SK-N-SH (cell line): ENCODE data around the gene GLIPR1L1. TPM values are rescaled to one million over a fixed set of nuclear protein-coding genes. Genes with fewer than 3 reads are reported as not detected.

ENCODE experiments used
- CTCF ChIA-PET: fragments of 300-600, 350-600 bp; formaldehyde crosslinking; extraction: SDS; loops from one replicate; lab custom pipeline; 2021; lab: Yijun Ruan, JAX
- POLR2A ChIA-PET: fragments of 350-600 bp; sonication (Branson Sonifier 250); formaldehyde crosslinking; extraction: SDS; loops from one replicate; lab custom pipeline; 2020; ENCODE audit warnings: antibody characterized with exemption, inconsistent platforms; lab: Yijun Ruan, JAX
- DNase-seq: peaks from one replicate; pipeline ENCODE4 v3.0.0; 2012
- H2AFZ ChIP-seq: fragments of 200-600 bp; sonication (generic); 2 replicates; pipeline ENCODE4 v1.8.1; 2016; ENCODE audit warnings: antibody characterized with exemption, mild to moderate bottlenecking, low read depth
- H3F3A ChIP-seq: fragments of 200-600 bp; sonication (generic); replicated peaks from 2 replicates; pipeline ENCODE3; 2016; ENCODE audit warnings: antibody characterized with exemption, mild to moderate bottlenecking; ENCODE audit not compliant: insufficient read depth
- H3K27ac ChIP-seq, 2 experiments: fragments of 200-500 bp in 1 of 2; fragments of 200-600 bp in 1 of 2; sonication (Bioruptor generic) in 1 of 2; sonication (generic), shearing (Covaris generic) in 1 of 2; 2 replicates each; pipeline versions ENCODE4 v1.5.1 to v1.6.1; 2014 to 2016; ENCODE audit warnings: low read depth in 2 of 2, inconsistent platforms in 1 of 2, low read length in 1 of 2, mild to moderate bottlenecking in 1 of 2, mixed read lengths in 1 of 2
- H3K27me3 ChIP-seq: fragments of 200-600 bp; sonication (generic), shearing (Covaris generic); 2 replicates; pipeline ENCODE4 v1.6.1; 2016; ENCODE audit warnings: mixed run types; ENCODE audit not compliant: insufficient read depth
- H3K36me3 ChIP-seq, 2 experiments: fragments of 200-500 bp in 1 of 2; fragments of 200-600 bp in 1 of 2; sonication (Bioruptor generic) in 1 of 2; sonication (generic) in 1 of 2; replicated peaks in 1 of 2; 2 replicates each; pipeline versions ENCODE3 to v1.5.1; 2014 to 2016; ENCODE audit warnings: low read length in 1 of 2, mild to moderate bottlenecking in 1 of 2; ENCODE audit not compliant: insufficient read depth in 2 of 2, control insufficient read depth in 1 of 2
- H3K4me1 ChIP-seq, 2 experiments: fragments of 200-500 bp in 1 of 2; fragments of 200-600 bp in 1 of 2; sonication (Bioruptor generic) in 1 of 2; sonication (generic), shearing (Covaris generic) in 1 of 2; 2 replicates each; pipeline versions ENCODE4 v1.5.1 to v1.6.1; 2014 to 2016; ENCODE audit warnings: low read depth in 1 of 2, low read length in 1 of 2, mixed run types in 1 of 2; ENCODE audit not compliant: insufficient read depth in 2 of 2, control insufficient read depth in 1 of 2
- H3K4me2 ChIP-seq: fragments of 200-600 bp; sonication (generic), shearing (Covaris generic); 2 replicates; pipeline ENCODE4 v1.6.1; 2017; ENCODE audit warnings: mixed run types
- H3K4me3 ChIP-seq, 2 experiments: fragments of 200-500 bp in 1 of 2; fragments of 200-600 bp in 1 of 2; sonication (Bioruptor generic) in 1 of 2; sonication (generic), shearing (Covaris generic) in 1 of 2; 2 replicates each; pipeline versions ENCODE4 v1.5.1 to v1.8.1; 2014 to 2016; ENCODE audit warnings: low read depth in 2 of 2, inconsistent platforms in 1 of 2, low read length in 1 of 2, mild to moderate bottlenecking in 1 of 2, mixed read lengths in 1 of 2, moderate library complexity in 1 of 2
- H3K79me2 ChIP-seq: fragments of 200-600 bp; sonication (generic); 2 replicates; pipeline ENCODE4 v1.8.1; 2017; ENCODE audit warnings: mild to moderate bottlenecking; ENCODE audit not compliant: insufficient read depth
- H3K9ac ChIP-seq: fragments of 200-600 bp; sonication (generic); 2 replicates; pipeline ENCODE4 v1.6.1; 2017; ENCODE audit warnings: mixed run types
- H3K9me2 ChIP-seq: fragments of 200-600 bp; sonication (generic); 2 replicates; pipeline ENCODE4 v1.6.1; 2017; ENCODE audit warnings: mixed run types
- H3K9me3 ChIP-seq: fragments of 200-600 bp; sonication (generic); 2 replicates; pipeline ENCODE4 v1.6.1; 2017; ENCODE audit warnings: mixed run types, mild to moderate bottlenecking, moderate library complexity
- H4K20me1 ChIP-seq: fragments of 200-600 bp; sonication (generic); 2 replicates; pipeline ENCODE4 v1.6.1; 2017; ENCODE audit warnings: mild to moderate bottlenecking, mixed run types; ENCODE audit not compliant: insufficient read depth
- CTCF ChIP-seq: fragments of 200-600 bp; sonication (generic); IDR thresholded peaks from 2 replicates; pipeline ENCODE4 v1.6.1; 2017; ENCODE audit warnings: antibody characterized with exemption, mild to moderate bottlenecking, moderate library complexity
- EZH2phosphoT487 ChIP-seq: fragments of 200-600 bp; sonication (generic); IDR thresholded peaks from 2 replicates; pipeline ENCODE4 v1.6.1; 2017; ENCODE audit warnings: low read depth, mixed run types, mild to moderate bottlenecking, antibody characterized with exemption, moderate library complexity, borderline replicate concordance
- GABPA ChIP-seq: IDR thresholded peaks from 2 replicates; pipeline ENCODE4 v1.4.0; 2012; ENCODE audit warnings: low read depth, mild to moderate bottlenecking
- GATA2 ChIP-seq: sonication (generic); formaldehyde crosslinking; IDR thresholded peaks from 2 replicates; pipeline ENCODE4 v1.5.0; 2020; ENCODE audit warnings: mild to moderate bottlenecking, missing genetic modification reagents
- IRF3 ChIP-seq: fragments of 150-350 bp; IDR thresholded peaks from 2 replicates; pipeline ENCODE4 v1.6.1; 2016; ENCODE audit warnings: mild to moderate bottlenecking, low read depth, low read length
- JUND ChIP-seq: IDR thresholded peaks from 2 replicates; pipeline ENCODE4 v1.4.0; 2012
- MEF2A ChIP-seq: IDR thresholded peaks from 2 replicates; pipeline ENCODE4 v1.4.0; 2012; ENCODE audit warnings: low read depth, borderline replicate concordance
- NFIC ChIP-seq: IDR thresholded peaks from 2 replicates; pipeline ENCODE4 v1.4.0; 2012; ENCODE audit warnings: borderline replicate concordance
- NRF1 ChIP-seq: IDR thresholded peaks from 2 replicates; pipeline ENCODE4 v1.6.1; 2012; ENCODE audit warnings: low read depth, mild to moderate bottlenecking, low read length
- RAD21 ChIP-seq: IDR thresholded peaks from 2 replicates; pipeline ENCODE4 v1.6.1; 2012; ENCODE audit warnings: mild to moderate bottlenecking, low read length
- RCOR1 ChIP-seq: fragments of 150-350 bp; IDR thresholded peaks from 2 replicates; pipeline ENCODE4 v1.6.1; 2017; ENCODE audit warnings: antibody characterized with exemption, low read length
- RXRA ChIP-seq: IDR thresholded peaks from 2 replicates; pipeline ENCODE4 v1.4.0; 2012; ENCODE audit warnings: low read depth, mild to moderate bottlenecking, borderline replicate concordance
- SMC3 ChIP-seq: IDR thresholded peaks from 2 replicates; pipeline ENCODE4 v1.6.1; 2012; ENCODE audit warnings: low read depth, low read length, improper control_type of control experiment
- TAF1 ChIP-seq: IDR thresholded peaks from 2 replicates; pipeline ENCODE4 v1.6.1; 2012; ENCODE audit warnings: low read depth, mild to moderate bottlenecking, low read length, moderate library complexity, borderline replicate concordance
- TCF12 ChIP-seq: IDR thresholded peaks from 2 replicates; pipeline ENCODE4 v1.4.0; 2012
- TEAD4 ChIP-seq: IDR thresholded peaks from 2 replicates; pipeline ENCODE4 v1.4.0; 2012; ENCODE audit warnings: mild to moderate bottlenecking, borderline replicate concordance; ENCODE audit not compliant: insufficient read depth
- USF1 ChIP-seq: IDR thresholded peaks from 2 replicates; pipeline ENCODE4 v1.4.0; 2012; ENCODE audit warnings: low read depth, borderline replicate concordance
- YY1 ChIP-seq: IDR thresholded peaks from 2 replicates; pipeline ENCODE4 v1.4.0; 2012; ENCODE audit warnings: low read depth, mild to moderate bottlenecking
- ZBTB33 ChIP-seq: IDR thresholded peaks from 2 replicates; pipeline ENCODE4 v1.4.0; 2012; ENCODE audit warnings: low read depth, borderline replicate concordance
- WGBS: methylation state at CpG from one replicate; pipeline ENCODE4 v1.1.6; 2017; ENCODE audit warnings: low lambda C conversion rate; 5-methylcytosine and 5-hydroxymethylcytosine counted together
- polyA plus RNA-seq, 3 experiments: library from polyadenylated mRNA; depleted of rRNA; stranded (reverse); fragments of >200 nt; gene quantifications; 2 replicates each; pipeline ENCODE4 v1.2.3, GENCODE V29; 2012

Gene GLIPR1L1
- polyA plus RNA-seq, 1 of the 3 experiments (the other 2 are of a cell fraction), result not detected

- no peak for TF ChIP-seq IRF3
- TF ChIP-seq YY1, result no peak
- no peak for TF ChIP-seq GABPA
- TF ChIP-seq JUND, result no peak
- no peak for TF ChIP-seq NRF1
- TF ChIP-seq USF1, result no peak
Measured at GRCh38 chr12:75294797-75295196, 39.7 kb upstream of the GLIPR1L1 start (continued).

GRCh38 chr12:75302225-75302624 lies 32.2 kb upstream of the GLIPR1L1 start:
- Histone ChIP-seq H3K27ac (no peak overlapping the region), H3K9ac (no peak overlapping the region), H3K36me3 (no peaks in the 10 kb centered on the region), H2AFZ (no peak overlapping the region), H3K9me3 (no peaks in the 10 kb centered on the region), H3K9me2 (no peaks in the 10 kb centered on the region), H3K79me2 (no peaks in the 10 kb centered on the region), H3F3A (no peaks in the 10 kb centered on the region), H3K27me3 (no peaks in the 10 kb centered on the region), H3K4me1 (no peaks in the 10 kb centered on the region), H3K4me3 (no peak overlapping the region), H4K20me1 (no peaks in the 10 kb centered on the region), H3K4me2 (no peak overlapping the region)
- DNase-seq, result no peak
- ChIA-PET CTCF (no interaction called here), POLR2A (no interaction called here)
- TF ChIP-seq MEF2A (no peak), RXRA (no peak), GATA2 (CRISPR knock-in tag) (no peak), GABPA (no peak), CTCF (no peak), USF1 (no peak), TCF12 (no peak), JUND (no peak), RAD21 (no peak), TAF1 (no peak), EZH2phosphoT487 (no peak), NFIC (no peak), ZBTB33 (no peak), YY1 (no peak), SMC3 (no peak), RCOR1 (no peak), TEAD4 (no peak)
- WGBS, result 84% methylated on average over 2 of the region's 2 CpGs
